GM03348 (cell line): ENCODE data around the gene NHLH2.

Experiments used
- DNase-seq: peaks from one replicate; pipeline ENCODE4 v3.0.0; 2012; ENCODE audit warnings: low spot score

NHLH2 gene

DNA sequence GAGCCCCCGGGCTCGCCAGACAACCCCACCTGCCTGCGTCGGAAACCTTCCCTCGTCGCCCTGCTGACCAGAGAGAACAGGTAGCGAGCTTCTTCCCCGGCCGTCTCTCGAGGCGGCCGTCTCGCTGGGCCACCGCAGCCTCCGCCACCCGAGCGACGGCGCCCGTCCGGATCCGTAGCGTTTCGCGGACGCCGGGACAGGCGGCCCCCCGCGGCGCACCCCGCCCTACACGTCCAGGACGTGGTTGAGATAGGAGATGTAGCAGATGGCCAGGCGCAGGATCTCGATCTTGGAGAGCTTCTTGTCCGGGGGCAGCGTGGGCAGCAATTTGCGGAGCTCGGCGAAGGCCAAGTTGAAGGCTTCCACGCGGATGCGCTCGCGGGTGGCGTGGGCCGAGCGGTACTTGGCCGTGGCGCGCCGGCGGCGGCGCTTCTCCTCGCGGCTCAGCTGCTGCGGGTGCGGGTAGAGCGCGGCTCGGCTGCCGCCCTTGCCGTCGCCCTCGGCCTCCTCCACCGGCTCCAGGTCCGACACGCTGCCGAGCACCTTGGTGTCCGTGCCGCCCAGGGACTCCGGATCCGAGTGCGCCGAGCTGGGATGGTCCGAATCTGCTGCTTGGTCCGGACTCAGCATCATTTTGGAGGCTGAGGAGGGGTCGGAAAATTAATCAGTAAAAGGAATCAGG, 3.0 kb downstream of the NHLH2 start:
- DNase-seq = peak; percentile 18

DNA sequence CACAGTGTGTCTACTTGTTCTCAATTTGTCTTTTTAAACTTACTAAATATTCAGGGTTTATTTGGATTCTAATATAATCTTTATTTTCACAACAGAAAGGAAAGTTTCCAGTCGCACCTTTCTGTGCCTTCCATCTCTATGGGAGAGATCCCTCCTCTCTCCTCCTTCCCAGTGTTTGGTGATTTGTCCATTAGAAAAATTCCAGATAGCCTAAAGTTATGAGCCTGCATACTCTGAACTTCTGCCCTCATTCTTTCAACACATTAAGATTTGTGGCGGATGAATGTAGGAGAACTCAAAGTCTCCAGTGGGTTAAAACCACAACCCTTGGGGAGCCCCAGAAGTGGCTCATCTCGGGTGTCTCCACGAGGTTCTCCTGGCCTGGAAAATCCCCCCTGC, 3.6 kb downstream of the NHLH2 start:
- DNase-seq = no peak

DNA sequence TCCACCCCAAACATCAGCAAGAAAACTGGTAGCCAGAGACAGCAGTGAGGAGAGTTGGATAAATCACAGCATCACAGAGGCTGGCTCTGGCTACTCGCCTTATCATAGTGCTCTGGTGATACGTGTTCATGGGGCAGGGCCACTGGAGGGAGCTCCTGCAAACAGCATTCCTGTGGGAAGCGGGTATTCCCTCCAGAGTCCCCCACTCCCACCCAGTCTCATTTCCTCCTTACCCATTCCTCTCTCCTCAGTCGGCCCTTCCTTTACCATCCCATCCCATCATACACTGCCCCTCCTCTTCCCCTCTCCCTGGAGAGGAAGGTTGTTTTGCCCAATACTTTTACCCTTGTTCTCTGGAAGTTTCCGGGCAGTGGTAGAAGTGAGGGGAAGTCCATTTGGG, 7.1 kb downstream of the NHLH2 start:
- no peak for DNase-seq

DNA sequence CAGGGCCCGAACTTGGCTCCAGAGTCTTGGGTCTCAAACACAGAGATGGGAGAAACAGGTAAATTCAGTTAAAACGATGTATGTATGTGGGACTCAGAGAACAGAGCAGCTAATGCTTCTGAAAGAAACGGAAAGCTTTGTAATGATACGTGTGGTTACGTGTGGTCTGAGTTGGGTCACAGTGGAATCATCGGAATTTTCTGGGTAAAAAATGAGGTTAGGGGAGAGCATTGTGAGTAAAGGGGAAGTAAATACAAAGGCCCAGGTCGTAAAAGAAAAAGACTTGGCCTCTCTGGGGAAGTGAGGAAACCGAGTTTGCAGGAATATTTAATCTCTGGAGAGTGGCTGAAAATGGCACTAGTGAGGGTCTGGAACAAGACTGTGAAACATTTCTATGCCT, 8.3 kb downstream of the NHLH2 start:
- no peak for DNase-seq

DNA sequence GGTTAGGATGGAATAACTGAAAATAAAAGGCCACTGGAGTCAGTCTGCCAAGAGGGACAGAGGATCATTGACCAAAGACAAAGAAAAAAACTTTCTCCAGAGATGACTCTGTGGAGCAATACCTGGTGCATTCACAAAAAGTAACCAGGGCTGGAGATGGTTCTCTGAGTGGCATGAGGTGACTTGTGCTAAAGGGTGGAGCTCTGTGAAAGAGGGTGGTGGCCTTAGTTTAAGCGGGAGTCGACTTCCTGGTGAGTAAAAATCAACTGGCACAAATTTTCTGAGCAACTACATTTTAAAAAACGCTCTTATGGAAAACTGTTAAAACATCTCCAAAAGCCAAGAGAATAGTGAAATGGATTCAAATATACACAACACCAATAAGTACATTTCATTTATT, 10.0 kb downstream of the NHLH2 start:
- no peak for DNase-seq

DNA sequence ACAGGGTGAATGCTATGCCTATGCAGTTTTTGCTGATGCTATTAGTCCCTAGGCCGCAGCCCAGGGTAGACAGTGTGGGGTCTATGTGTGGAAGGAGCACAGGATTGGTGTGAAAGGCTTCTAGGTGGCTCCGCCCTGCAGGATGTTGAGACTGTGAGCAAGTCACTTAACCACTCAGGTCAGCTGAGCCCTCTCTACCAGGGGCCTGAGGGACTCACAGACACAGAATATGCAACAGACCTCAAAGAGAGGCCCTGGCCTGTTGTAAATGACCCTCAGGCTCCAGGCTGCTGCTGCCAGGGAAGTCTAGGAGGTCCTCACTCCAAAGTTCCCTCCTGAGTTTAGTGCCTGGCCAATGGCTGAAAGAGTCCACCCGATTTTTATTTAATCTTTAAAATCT, 11.0 kb downstream of the NHLH2 start:
- no peak for DNase-seq

DNA sequence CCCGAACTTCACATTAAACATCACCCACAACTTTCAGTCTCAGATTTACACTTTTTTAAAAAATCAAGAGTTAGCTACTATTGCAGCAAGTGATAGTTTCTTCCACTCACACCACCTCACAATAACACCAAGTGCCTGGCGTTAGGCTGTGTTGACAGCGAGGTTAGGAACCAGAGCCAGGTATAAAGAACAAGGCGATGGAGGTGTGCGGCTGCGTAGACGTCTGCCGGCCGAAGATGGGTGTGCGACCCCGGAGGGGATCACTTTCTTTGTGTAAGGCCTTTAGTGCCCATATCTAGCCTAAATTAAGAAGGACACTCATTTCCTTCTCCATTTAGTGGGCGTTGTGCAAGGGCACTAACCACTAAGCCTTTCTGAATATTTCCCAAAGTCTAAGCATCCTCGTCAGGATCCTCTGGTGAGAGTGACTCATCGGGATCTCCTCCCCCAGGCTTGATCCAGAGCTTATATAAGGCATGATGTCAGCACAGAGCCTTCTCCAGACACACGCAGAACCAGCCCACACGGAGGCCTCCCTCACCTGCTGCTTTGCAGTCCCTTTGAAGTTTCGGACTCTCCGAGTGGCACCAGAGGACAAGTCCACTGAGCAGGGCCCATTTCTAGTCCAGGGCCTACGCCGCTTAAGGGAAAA, 11.8 kb downstream of the NHLH2 start:
- DNase-seq = peak; percentile 94

DNA sequence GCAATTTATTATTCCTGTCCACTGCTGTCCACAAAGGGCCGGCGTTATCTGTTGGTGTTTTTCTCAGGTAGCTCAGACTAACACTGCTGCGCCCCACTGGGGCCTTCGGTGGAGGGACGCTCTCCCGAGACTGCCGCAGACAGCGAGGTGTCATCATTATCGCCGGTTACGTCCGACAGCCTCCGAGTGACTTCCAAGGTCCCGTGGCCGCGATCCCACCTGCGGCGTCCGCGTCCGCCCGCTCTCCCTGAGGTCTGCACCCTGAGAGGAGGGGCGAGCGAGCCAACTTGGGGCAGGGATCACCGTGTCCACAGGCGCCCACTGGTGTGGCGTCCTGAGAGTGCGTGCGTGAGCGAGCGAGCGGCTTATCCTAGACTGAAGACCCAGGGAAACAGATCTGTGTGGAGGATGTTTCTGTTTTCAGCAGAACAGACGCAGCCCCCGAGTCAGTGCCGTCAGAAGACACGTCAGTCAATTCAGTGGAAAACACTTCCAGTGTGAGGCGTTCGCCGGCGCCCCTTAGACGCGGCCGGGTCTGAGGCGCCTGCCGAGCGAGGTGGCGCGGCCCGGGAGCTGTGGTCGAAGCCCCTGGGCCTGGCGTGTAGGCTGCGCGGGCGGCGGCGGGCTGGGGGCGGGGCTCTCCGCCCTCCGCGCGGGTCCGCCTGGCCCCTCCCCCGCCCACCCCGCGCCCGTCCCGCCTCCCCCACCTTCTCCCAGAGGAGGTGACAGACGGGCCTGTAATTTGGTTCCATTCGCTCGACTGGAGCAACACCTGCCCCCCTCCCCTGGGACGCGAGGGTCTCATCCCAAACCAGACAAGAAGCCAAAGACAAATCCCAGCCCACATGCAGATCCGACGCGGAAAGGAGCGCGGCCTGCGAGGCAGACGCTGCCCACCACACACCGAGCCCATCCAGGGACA, 12.6 kb downstream of the NHLH2 start:
- DNase-seq = peak; percentile 33

DNA sequence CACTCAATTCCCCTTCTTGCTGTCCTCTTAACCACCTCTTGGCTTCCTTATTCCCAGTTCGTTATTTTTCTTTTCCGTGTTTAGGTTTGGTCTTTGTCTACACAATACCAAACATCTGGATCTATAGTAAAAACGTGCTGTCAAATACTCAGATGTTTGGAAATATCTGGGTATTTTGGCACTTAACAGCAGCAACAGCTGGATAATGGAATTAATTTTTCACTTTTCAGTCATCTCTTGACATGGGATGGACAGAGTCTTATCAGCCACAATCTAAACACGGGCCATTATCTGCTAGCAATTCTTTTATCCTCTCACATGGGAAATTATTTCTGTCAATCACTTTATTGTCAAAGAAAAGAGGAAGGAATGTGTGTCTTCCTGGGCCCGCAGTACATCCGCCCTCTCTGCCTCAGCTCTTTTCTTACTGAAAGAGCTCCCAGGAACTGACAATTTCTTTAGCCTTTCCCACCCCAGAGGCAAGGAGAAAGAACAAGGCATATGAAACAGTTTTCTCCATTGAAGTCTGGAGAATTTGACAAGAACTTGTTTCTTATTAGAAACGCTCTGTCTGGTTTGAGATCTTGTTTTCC, 13.4 kb downstream of the NHLH2 start:
- DNase-seq = no peak

DNA sequence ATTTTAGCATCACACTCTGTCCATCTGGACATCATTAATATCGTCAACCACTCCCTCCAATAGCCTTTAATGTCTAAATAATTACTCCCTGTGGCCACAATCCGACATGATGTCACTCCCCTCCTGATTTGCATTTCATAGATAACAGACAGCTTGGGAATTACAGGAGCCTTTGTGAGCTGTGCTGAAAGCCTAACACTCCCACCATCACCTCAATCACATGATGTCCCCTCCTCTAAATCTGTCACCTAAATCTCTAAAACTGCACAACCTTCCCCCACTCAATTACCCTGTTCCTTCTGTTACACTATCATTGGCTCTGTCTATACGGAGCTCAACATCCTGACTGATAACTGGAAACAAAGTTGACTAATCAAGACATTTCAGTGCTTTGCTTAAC, 14.3 kb downstream of the NHLH2 start:
- no peak for DNase-seq

DNA sequence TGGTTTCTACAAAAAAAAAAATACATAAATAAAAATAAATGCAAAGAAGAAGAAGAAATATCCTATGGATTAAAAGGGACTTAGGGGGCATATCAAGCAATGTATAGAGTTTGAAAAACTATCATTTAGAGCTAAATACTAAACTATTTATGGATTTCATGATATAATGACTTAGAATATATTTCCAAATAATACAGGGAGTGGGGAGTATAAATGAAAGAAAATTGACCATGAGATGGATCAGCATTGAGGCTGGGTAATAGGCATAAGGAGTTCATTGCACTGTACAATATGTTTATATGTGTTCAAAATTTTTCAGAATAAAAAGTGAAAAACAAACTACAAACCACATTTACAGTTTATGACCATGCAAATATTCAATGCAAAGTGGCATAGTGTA, 18.8 kb downstream of the NHLH2 start:
- no peak for DNase-seq

DNA sequence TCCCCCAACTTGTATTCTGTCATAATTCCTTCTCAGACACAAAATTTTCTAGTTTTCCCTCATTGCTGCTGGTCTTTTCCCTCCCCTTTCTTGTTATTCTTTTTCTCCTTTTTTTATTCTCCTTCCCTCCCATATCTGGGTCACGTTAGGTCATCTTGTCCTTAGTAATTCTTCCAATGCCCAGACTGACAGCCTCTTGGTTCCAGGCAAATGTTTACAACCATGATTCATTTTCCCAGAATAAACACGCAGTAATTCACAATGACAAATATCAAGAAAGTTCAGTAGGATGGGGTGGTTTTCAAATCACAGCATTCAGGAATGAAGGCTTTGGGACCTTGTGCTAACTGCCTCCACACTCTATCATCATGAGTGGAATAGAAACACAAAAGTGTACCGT, 25.2 kb downstream of the NHLH2 start:
- no peak for DNase-seq

DNA sequence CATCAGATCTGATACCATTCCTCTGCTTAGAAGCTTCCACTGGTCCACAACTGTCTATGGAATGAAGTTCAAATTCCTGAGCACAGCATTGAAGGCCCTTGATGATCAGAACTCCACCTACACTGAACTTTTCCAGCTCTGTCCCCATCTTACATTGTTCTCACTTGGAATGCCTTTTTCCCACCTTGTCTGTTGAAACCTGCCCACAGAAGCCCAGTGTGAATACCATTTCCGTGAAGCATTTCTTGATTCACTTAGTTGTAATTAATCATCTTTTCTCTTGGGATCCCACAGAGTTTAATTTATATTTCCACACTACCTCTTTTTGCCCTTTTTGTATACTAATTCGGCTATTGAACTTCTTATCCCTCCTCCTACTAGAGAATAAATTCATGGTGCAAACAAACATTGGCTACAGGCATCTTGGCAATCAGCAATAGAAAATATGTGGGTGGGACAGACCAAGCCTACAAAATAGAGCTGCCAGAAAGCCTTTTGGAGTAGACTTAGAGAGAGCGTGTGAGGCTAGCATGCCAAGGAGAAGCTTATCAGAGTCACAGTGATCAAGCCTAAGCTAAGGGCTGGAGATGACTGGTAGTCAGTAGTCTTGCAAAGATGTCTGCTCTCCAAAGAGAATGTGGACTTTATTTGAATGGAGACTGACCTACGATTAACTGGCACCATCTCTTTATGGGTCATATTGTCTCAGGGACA, 26.1 kb downstream of the NHLH2 start:
- DNase-seq = no peak

DNA sequence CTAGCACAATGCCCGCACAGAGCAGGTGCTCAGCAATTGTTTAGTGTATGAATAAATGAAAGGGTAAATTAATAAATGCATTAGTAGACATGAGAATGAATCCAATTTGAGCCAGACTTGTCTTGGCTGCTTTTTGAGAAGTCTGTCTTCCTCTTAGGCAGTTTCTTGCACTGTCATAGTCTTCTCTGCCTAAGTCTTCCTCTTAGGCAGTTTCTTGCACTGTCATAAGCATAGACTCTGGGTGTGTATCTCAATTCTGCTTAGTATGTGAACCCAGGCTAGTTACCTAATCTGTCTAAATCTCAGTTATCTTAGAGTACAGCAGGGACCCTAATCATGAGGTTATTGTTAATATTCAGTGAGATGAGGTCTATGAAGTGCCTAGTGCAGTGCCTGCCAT, 27.2 kb downstream of the NHLH2 start:
- DNase-seq = no peak

DNA sequence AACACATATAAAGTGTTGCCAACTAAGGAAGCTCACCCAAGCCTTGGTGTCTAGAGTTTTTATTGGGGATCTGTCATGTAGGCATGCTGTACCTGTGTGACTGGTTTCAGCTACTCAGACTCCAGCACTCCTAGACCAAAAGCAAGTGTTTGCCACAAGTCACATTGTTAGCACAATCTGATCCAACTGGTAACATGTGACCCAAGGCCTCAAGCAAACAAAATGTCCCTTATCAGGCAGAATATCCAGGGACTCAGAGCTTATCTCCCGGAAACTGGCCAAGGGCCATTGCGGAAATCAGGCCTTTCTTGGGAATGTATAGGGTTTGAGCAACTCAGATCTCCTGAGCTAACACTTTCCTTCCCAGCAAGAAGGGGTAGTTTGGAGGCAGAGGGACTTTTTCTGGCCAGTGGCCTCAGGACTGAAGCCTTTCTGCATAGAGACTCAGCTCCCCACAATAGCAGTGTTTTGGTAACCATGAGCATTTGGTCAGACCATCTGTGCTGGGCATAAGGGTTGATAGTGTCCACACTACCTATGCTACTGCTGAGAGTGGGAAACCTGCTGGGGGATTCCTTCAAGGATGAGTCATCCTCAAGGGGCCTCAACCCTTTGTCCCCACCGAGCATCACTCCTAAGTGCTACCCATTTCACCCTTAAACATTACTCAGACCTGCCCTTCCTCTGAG, 29.6 kb downstream of the NHLH2 start:
- no peak for DNase-seq

DNA sequence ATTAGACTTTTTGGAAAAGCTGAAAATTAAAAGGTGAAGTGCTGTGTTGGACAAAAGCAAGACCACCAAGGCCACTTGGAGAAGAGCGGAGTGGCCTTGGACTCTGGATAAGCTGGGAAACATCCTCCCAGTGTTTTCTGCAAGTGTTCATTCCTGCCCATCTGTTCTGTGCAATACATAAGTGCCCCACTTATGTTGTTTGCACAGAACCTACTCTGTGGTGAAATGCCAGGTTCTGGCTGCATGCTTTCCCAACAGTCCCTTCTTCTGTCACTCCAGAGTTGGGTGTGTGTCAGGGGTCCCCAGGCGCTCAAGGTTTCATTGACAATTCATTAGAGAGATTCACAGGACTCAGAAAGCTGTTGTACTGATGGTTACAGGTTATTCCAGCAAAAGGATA, 30.3 kb downstream of the NHLH2 start:
- DNase-seq = no peak

DNA sequence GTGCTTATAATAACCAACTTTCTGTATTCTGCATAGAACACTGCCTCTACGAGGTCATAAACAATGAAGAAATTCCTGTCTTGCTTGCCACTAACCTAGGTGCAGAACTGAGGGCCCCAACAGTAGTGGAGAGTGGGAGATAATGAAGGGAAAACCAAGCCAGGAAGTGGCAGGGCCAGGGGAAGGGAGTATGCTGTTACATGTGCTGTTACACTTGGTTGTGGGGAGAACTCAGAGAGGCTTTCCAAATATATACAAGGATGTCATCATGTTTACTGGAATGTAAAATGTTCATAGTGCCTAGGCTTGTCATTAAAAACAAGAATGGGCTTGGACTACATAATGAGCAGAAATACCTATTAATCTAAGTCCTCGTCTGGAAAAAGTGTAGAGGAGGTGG, 31.1 kb downstream of the NHLH2 start:
- no peak for DNase-seq

DNA sequence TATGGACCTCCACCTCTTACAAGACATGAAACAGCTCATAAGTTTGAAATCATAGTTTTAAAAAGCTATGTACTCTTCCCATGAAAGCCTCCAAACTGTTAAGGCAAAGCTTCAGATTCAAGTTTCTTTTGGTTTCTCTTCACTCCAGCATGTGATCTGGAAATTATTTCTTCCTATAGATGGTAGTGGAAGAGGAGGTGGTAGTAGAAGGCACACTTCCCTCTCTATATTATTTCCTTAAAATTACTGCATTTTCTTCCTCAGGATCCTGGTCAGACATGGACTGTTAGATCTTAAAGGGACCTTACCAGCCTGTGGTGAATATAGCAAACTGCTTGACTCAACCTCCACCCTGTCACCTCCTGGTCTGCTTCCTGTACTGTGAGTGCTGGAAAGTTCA, 31.9 kb downstream of the NHLH2 start:
- DNase-seq = no peak

DNA sequence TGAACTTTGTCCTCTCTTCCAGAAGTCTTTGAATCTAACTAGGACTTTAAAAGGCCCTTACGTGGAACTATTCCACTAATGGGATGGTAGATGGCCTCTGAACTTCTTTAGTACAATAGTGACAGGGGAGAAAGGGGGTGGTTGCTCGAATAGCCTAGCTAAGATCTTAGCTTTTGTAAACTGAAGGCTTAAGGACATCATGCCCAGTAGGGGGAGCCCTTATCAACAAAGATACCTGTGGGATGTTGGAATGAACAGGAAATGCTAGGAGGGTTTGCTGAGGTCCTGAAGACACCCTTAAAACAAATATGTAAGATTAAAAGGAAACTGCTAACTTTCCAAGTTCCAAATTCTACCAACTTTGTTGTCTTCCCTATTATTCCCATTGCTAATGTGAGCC, 33.2 kb downstream of the NHLH2 start:
- peak; percentile 78 for DNase-seq

DNA sequence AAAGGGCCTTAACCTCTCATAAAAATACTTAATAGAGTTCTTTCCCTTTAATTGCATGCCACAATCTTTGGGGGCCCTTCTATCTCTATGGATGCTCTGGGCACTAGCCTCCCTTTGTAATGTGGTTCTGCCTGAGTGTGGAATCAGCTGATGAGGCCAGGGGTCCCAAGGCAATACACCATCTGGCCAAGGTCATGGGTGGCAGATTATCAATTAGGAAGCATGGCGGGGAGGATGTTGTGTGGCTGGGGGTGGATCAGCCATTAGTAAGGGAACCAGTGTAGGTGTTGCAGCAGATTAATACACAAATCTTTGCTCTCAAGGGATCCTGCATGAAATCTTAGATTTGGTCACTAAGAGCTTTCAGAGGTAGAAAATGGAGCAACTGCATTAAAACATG, 35.3 kb downstream of the NHLH2 start:
- DNase-seq = no peak

DNA sequence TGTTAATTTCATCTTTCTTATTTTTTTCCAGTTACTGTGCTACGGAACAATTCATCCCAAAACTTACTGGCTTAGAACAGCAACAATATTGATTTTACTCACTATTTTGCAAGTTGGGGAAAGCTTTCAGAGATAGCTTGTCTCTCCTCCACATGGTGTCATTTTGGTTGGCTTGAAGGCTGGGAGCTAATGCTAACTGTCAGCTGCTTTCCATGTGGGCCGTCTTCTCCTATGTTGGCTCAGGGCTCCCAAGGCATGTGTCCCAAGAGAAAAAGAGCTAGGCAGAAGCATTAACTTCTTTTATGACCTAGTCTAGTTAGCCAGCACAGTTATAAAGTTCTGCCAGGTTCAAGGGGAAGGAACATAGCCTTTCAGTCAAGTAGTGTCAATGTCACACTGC, 38.5 kb downstream of the NHLH2 start:
- DNase-seq = no peak

DNA sequence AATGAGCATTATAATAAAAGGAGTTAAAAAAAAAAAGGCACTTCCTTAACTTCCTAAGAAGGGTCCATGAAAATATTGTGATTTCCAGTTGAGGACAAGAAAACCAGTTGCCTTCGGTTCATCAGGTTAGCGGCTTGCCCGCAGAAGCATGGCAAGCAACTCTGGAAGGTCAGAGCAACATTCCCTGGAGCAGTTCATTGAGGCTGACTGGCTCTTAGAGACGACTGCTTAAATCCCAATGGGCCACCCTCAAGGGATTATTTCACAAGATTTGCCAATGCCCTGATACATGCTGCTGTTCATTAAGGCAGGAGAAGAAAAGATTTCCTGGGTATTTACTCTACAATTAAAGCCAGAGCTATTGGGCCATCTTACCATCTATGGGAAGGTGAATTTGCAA, 43.4 kb downstream of the NHLH2 start:
- no peak for DNase-seq
